GM12865 (cell line): ENCODE measurements around the gene FOXI3.
"Not testable (repeated sequence)": the region's sequence is repeated elsewhere in the genome, so short reads cannot be mapped to it uniquely, and the experiment has no call there.

Source experiments
- DNase-seq: peaks from one replicate; pipeline ENCODE4 v3.0.0; 2010; ENCODE audit warnings: low read depth
- H3K4me3 ChIP-seq: 2 replicates; pipeline ENCODE4 v1.5.1; 2011; ENCODE audit warnings: mild to moderate bottlenecking, low read depth, low read length, control low read depth
- TF ChIP-seq, protein P1 (sequence below): IDR thresholded peaks from 2 replicates; pipeline ENCODE4 v1.5.1; 2011; ENCODE audit warnings: low read length, control low read depth, low read depth, inconsistent platforms; ENCODE audit not compliant: insufficient read depth; ENCODE audit errors: missing control alignments

Gene FOXI3

DNA sequence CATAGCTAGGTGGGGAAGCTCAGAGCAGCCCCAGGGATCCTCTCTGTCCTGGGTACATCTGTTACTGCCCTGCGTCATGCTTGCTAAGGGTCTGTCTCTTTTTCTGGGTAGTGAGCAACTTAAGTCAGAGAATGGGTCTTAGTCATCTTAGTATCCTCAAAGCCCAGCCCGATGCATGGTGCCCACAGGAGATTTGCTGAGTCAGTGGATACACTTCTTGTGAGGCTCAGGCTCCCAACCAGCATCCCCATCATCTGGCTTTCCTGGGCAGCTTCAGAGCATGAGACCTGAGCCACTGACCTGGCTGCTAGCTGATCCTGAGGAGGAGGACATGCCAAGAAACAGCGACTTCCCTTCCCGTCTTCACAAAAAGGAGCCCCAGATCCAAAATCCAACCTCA, 10.0 kb downstream of the FOXI3 start:
- no peak for DNase-seq
- TF ChIP-seq, protein P1, sequence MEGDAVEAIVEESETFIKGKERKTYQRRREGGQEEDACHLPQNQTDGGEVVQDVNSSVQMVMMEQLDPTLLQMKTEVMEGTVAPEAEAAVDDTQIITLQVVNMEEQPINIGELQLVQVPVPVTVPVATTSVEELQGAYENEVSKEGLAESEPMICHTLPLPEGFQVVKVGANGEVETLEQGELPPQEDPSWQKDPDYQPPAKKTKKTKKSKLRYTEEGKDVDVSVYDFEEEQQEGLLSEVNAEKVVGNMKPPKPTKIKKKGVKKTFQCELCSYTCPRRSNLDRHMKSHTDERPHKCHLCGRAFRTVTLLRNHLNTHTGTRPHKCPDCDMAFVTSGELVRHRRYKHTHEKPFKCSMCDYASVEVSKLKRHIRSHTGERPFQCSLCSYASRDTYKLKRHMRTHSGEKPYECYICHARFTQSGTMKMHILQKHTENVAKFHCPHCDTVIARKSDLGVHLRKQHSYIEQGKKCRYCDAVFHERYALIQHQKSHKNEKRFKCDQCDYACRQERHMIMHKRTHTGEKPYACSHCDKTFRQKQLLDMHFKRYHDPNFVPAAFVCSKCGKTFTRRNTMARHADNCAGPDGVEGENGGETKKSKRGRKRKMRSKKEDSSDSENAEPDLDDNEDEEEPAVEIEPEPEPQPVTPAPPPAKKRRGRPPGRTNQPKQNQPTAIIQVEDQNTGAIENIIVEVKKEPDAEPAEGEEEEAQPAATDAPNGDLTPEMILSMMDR, result no peak
- H3K4me3 ChIP-seq, result no peak overlapping the region

DNA sequence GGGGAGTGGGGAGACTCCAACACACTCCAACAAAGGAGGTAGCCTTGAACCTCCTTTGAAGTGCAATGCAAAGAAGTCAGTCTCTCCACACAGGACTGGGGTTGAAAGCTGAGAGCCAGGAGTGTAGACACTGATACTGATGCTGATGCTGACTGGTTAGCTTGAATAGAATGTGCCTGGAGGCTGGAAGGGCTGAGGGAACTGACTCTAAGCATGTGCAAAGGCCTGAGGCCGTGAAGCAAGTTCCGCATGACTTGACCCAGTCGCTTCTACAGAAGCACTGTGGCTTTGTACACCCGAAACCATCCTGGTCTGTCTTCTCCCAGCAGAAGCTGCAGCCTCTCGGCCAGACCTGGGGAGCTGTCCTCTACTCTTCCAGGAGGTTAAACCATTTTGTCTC, 10.4 kb downstream of the FOXI3 start:
- H3K4me3 ChIP-seq, result no peak overlapping the region
- DNase-seq, result peak; percentile 2
- TF ChIP-seq, protein P1, result no peak

DNA sequence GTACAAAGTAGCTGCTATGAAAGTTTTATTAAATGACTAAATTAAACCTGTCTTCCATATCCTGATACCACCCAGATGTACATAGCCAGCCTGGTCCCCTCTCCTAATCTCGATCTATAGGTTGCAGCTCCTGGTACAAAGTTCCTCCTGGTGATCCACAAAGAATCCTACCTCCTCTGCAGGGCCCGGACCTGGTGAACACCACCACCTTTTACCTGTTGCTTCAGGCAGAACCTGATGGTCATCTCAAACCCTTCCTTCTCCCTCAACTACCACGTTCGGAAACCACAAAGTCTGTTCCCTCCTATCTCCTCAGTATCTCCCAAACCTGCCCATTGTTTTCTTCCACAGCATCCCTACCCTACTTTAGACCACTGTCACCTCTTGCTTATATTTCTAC, 15.5 kb downstream of the FOXI3 start:
- DNase-seq, result no peak
- TF ChIP-seq, protein P1, result no peak
- no peak overlapping the region for H3K4me3 ChIP-seq

DNA sequence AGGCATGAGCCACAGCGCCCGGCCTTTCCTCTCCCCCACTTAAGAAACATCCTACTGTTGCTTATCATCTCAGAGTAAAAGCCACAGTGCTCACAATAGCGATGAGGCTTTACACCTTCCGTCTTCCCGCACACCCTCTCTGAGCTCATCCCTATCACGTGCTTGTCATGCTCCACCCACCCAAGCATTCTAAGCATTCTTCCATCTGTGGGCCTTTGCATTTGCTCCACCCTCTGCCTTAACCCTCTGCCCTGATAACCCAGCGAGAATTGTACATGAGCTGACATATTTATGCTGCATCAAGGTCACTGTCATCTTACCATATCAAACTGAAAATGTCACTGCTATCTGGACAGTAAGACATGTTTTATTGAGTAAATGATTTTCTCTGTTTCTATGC, 22.6 kb downstream of the FOXI3 start:
- DNase-seq, result no peak
- TF ChIP-seq, protein P1, result no peak
- no peak overlapping the region for H3K4me3 ChIP-seq

DNA sequence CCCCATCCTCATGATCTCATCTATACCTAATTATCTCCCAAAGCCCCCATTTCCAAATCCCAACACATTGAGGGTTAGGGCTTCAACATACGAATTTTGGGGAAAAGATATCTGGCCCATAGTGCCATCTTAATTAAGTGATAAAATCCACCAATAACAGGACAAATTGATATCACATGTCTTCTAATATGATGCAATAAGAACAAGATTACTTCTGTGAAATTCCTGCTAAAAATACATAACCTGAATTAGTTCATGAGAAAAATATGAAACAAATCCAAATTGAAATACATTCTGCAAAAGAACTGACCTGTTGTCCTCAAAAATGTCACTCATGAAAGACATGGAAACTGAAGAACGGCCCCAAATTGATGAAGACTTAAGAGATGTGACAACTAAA, 28.8 kb downstream of the FOXI3 start:
- TF ChIP-seq, protein P1, result no peak
- no peak for DNase-seq
- no peak overlapping the region for H3K4me3 ChIP-seq

DNA sequence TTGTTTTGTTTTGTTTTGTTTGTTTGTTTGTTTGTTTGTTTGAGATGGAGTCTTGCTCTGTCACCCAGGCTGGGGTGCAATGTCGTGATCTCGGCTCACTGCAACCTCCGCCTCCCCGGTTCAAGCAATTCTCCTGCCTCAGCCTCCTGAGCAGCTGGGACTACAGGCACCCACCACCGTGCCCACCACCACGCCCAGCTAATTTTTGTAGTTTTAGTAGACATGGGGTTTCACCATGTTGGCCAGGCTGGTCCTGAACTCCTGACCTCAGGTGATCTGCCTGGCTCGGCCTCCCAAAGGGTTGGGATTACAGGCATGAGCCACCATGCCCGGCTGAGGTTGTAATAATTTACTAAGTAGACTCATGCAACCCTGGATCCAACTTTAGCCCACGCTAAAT, 33.4 kb downstream of the FOXI3 start:
- not testable (repeated sequence) for DNase-seq, H3K4me3 ChIP-seq

DNA sequence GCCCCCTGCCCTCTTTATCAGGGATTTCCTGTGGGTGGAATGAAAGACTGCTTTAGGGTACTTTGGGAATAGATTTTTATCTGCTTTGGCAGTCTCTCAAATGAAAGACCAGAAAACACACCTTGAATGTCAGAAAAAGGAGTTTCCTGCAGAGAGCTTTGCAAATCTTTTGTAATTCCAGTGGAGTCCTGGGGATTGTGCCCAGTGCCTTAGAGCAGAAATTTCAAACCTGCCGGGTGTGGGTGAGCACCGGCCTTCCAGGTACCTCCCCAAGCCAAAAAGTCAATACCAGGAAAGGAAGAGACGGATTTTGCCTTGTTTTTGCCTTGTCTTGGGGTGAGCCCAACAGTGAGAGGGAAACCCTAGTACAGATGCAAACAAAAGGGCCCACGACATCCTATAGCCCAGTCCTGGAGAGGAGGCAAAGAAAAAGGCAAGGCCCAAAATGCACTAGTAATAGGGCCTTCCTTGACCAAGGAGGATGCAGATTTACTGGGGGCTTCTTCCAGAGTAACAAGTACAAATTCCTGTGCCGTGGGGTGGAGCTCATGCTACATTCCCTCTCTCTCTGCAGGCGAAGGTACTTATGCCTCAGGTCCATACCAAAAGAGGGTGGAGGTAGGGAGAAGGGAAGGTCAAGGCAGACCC, 36.4 kb downstream of the FOXI3 start:
- DNase-seq, result no peak
- TF ChIP-seq, protein P1, result no peak
- H3K4me3 ChIP-seq, result no peak overlapping the region

DNA sequence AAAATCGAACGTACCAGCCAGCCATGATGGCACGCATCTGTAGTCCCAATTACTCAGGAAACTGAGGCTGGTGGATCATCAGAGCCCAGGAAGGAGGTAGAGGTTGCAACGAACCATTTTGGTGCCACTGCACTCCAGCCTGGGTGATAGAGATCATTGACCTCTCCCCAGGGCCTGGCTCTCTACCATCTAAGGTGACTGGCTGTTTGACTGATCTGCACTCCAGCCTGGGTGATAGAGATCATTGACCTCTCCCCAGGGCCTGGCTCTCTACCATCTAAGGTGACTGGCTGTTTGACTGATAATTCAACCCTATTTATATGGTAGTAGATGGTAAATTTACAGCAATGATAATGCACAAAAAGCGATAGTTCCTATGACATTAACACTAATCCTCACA, 43.6 kb downstream of the FOXI3 start:
- H3K4me3 ChIP-seq, DNase-seq: not testable (repeated sequence)
